HUES64 (cell line): ENCODE results near the gene ACVR2A.

Source experiments
- H3K27ac ChIP-seq: 2 replicates; pipeline ENCODE4 v1.7.0; 2013; ENCODE audit warnings: low read depth, low read length, inconsistent platforms
- H3K27me3 ChIP-seq: 2 replicates; pipeline ENCODE4 v1.6.1; 2013; ENCODE audit warnings: mild to moderate bottlenecking, low read length; ENCODE audit not compliant: insufficient read depth
- H3K36me3 ChIP-seq: 2 replicates; pipeline ENCODE4 v1.6.1; 2013; ENCODE audit warnings: mild to moderate bottlenecking, low read length; ENCODE audit not compliant: insufficient read depth
- H3K4me1 ChIP-seq: 2 replicates; pipeline ENCODE4 v1.6.1; 2013; ENCODE audit warnings: mild to moderate bottlenecking, low read length, moderate library complexity; ENCODE audit not compliant: insufficient read depth
- H3K4me3 ChIP-seq: 2 replicates; pipeline ENCODE4 v1.5.1; 2013; ENCODE audit warnings: mild to moderate bottlenecking, low read length, moderate library complexity
- H3K9ac ChIP-seq: 2 replicates; pipeline ENCODE4 v1.6.1; 2013; ENCODE audit warnings: mild to moderate bottlenecking, low read depth, low read length
- H3K9me3 ChIP-seq: 2 replicates; pipeline ENCODE4 v1.6.1; 2013; ENCODE audit warnings: low read depth, low read length; ENCODE audit not compliant: insufficient read depth
- WGBS: fragments of 150-250, 120-280 bp; methylation state at CpG from one replicate; pipeline ENCODE4 v1.1.7; 2013; ENCODE audit warnings: missing lambda C conversion rate; 5-methylcytosine and 5-hydroxymethylcytosine counted together

The ACVR2A gene

GRCh38 chr2:147860009-147860408, 15.2 kb downstream of the ACVR2A start:
- WGBS = 17% methylated on average over 1 of the region's 1 CpG
- no peaks in the 10 kb centered on the region for H3K27me3 ChIP-seq

GRCh38 chr2:147862859-147863516, 18.2 kb downstream of the ACVR2A start:
- peaks cover 57% of the 10 kb centered on the region for H3K4me1 ChIP-seq
- no peaks in the 10 kb centered on the region for H3K36me3 ChIP-seq
- no peak overlapping the region for H3K9ac ChIP-seq
- H3K27me3 ChIP-seq = no peaks in the 10 kb centered on the region
- H3K27ac ChIP-seq = no peak overlapping the region
- WGBS = 85% methylated on average over 2 of the region's 2 CpGs
- H3K9me3 ChIP-seq = no peaks in the 10 kb centered on the region
- H3K4me3 ChIP-seq = no peak overlapping the region

More at GRCh38 chr2:147860009-147860408, 15.2 kb downstream of the ACVR2A start:
- Histone ChIP-seq H3K9me3 (no peaks in the 10 kb centered on the region), H3K4me3 (no peak overlapping the region), H3K4me1 (peaks cover 55% of the 10 kb centered on the region), H3K36me3 (no peaks in the 10 kb centered on the region), H3K27ac (peak overlapping the region; percentile 80), H3K9ac (no peak overlapping the region)

- 100% methylated on average over 1 of the region's 1 CpG for WGBS
- H3K27ac ChIP-seq = no peak overlapping the region
- H3K9me3 ChIP-seq = no peaks in the 10 kb centered on the region
- no peaks in the 10 kb centered on the region for H3K36me3 ChIP-seq
- peaks cover 50% of the 10 kb centered on the region for H3K4me1 ChIP-seq
- H3K9ac ChIP-seq = no peak overlapping the region
- no peaks in the 10 kb centered on the region for H3K27me3 ChIP-seq
- H3K4me3 ChIP-seq = no peak overlapping the region
Measured at GRCh38 chr2:147863835-147864234, 19.0 kb downstream of the ACVR2A start.

GRCh38 chr2:147865560-147865959, 20.7 kb downstream of the ACVR2A start:
- Histone ChIP-seq H3K4me1 (peaks cover 47% of the 10 kb centered on the region), H3K27ac (no peak overlapping the region), H3K9me3 (no peaks in the 10 kb centered on the region), H3K4me3 (no peak overlapping the region), H3K9ac (no peak overlapping the region), H3K36me3 (no peaks in the 10 kb centered on the region), H3K27me3 (no peaks in the 10 kb centered on the region)

GRCh38 chr2:147867050-147867449, 22.2 kb downstream of the ACVR2A start:
- 91% methylated on average over 2 of the region's 2 CpGs for WGBS
- Histone ChIP-seq H3K27me3 (no peaks in the 10 kb centered on the region), H3K4me3 (no peak overlapping the region), H3K36me3 (no peaks in the 10 kb centered on the region), H3K9ac (no peak overlapping the region), H3K9me3 (no peaks in the 10 kb centered on the region), H3K27ac (no peak overlapping the region), H3K4me1 (peaks cover 36% of the 10 kb centered on the region)

GRCh38 chr2:147869934-147870333, 25.1 kb downstream of the ACVR2A start:
- Histone ChIP-seq H3K27me3 (no peaks in the 10 kb centered on the region), H3K4me1 (peaks cover 25% of the 10 kb centered on the region), H3K4me3 (no peak overlapping the region), H3K9me3 (no peaks in the 10 kb centered on the region), H3K9ac (no peak overlapping the region), H3K36me3 (no peaks in the 10 kb centered on the region), H3K27ac (no peak overlapping the region)
- WGBS = 73% methylated on average over 1 of the region's 2 CpGs

GRCh38 chr2:147872967-147873366, 28.1 kb downstream of the ACVR2A start:
- Histone ChIP-seq H3K4me1 (peaks cover 34% of the 10 kb centered on the region), H3K9ac (no peak overlapping the region), H3K36me3 (no peaks in the 10 kb centered on the region), H3K4me3 (no peak overlapping the region), H3K9me3 (no peaks in the 10 kb centered on the region), H3K27ac (no peak overlapping the region), H3K27me3 (no peaks in the 10 kb centered on the region)

- no peak overlapping the region for H3K27ac ChIP-seq
- no peaks in the 10 kb centered on the region for H3K36me3 ChIP-seq
- no peak overlapping the region for H3K4me3 ChIP-seq
- H3K9ac ChIP-seq = no peak overlapping the region
- peaks cover 39% of the 10 kb centered on the region for H3K4me1 ChIP-seq
- 93% methylated on average over 1 of the region's 1 CpG for WGBS
- no peaks in the 10 kb centered on the region for H3K27me3 ChIP-seq
- no peaks in the 10 kb centered on the region for H3K9me3 ChIP-seq
Measured at GRCh38 chr2:147873859-147874483, 29.1 kb downstream of the ACVR2A start.

- H3K27ac ChIP-seq = no peak overlapping the region
- H3K4me1 ChIP-seq = peaks cover 32% of the 10 kb centered on the region
- H3K9me3 ChIP-seq = no peaks in the 10 kb centered on the region
- no peak overlapping the region for H3K9ac ChIP-seq
- H3K36me3 ChIP-seq = no peaks in the 10 kb centered on the region
- H3K27me3 ChIP-seq = no peaks in the 10 kb centered on the region
- H3K4me3 ChIP-seq = no peak overlapping the region
Measured at GRCh38 chr2:147879846-147880245, 35.0 kb downstream of the ACVR2A start.

GRCh38 chr2:147882631-147883030, 37.8 kb downstream of the ACVR2A start:
- peaks cover 20% of the 10 kb centered on the region for H3K4me1 ChIP-seq
- H3K9me3 ChIP-seq = no peaks in the 10 kb centered on the region
- no peaks in the 10 kb centered on the region for H3K27me3 ChIP-seq
- no peak overlapping the region for H3K27ac ChIP-seq
- H3K36me3 ChIP-seq = no peaks in the 10 kb centered on the region
- no peak overlapping the region for H3K9ac ChIP-seq
- no peak overlapping the region for H3K4me3 ChIP-seq

- no peak overlapping the region for H3K4me3 ChIP-seq
- H3K36me3 ChIP-seq = no peaks in the 10 kb centered on the region
- no peak overlapping the region for H3K27ac ChIP-seq
- no peaks in the 10 kb centered on the region for H3K9me3 ChIP-seq
- H3K27me3 ChIP-seq = no peaks in the 10 kb centered on the region
- peaks cover 21% of the 10 kb centered on the region for H3K4me1 ChIP-seq
- no peak overlapping the region for H3K9ac ChIP-seq
Measured at GRCh38 chr2:147884830-147885229, 40.0 kb downstream of the ACVR2A start.

- Histone ChIP-seq H3K27ac (no peak overlapping the region), H3K4me3 (no peak overlapping the region), H3K27me3 (no peaks in the 10 kb centered on the region), H3K4me1 (peaks cover 20% of the 10 kb centered on the region), H3K9ac (no peak overlapping the region), H3K36me3 (no peaks in the 10 kb centered on the region), H3K9me3 (no peaks in the 10 kb centered on the region)
- 100% methylated on average over 1 of the region's 2 CpGs for WGBS
Measured at GRCh38 chr2:147886136-147886535, 41.3 kb downstream of the ACVR2A start.
